SK-N-SH (cell line): Measurements from ENCODE around the gene NFKBIA. TPM values are rescaled to one million over a fixed set of nuclear protein-coding genes. Genes with fewer than 3 reads are reported as not detected.

Experiments
- CTCF ChIA-PET: fragments of 300-600, 350-600 bp; formaldehyde crosslinking; extraction: SDS; loops from one replicate; lab custom pipeline; 2021; lab: Yijun Ruan, JAX
- POLR2A ChIA-PET: fragments of 350-600 bp; sonication (Branson Sonifier 250); formaldehyde crosslinking; extraction: SDS; loops from one replicate; lab custom pipeline; 2020; ENCODE audit warnings: antibody characterized with exemption, inconsistent platforms; lab: Yijun Ruan, JAX
- DNase-seq: peaks from one replicate; pipeline ENCODE4 v3.0.0; 2012
- H2AFZ ChIP-seq: fragments of 200-600 bp; sonication (generic); 2 replicates; pipeline ENCODE4 v1.8.1; 2016; ENCODE audit warnings: antibody characterized with exemption, mild to moderate bottlenecking, low read depth
- H3F3A ChIP-seq: fragments of 200-600 bp; sonication (generic); replicated peaks from 2 replicates; pipeline ENCODE3; 2016; ENCODE audit warnings: antibody characterized with exemption, mild to moderate bottlenecking; ENCODE audit not compliant: insufficient read depth
- H3K27ac ChIP-seq, 2 experiments: fragments of 200-500 bp in 1 of 2; fragments of 200-600 bp in 1 of 2; sonication (Bioruptor generic) in 1 of 2; sonication (generic), shearing (Covaris generic) in 1 of 2; 2 replicates each; pipeline versions ENCODE4 v1.5.1 to v1.6.1; 2014 to 2016; ENCODE audit warnings: low read depth in 2 of 2, inconsistent platforms in 1 of 2, low read length in 1 of 2, mild to moderate bottlenecking in 1 of 2, mixed read lengths in 1 of 2
- H3K27me3 ChIP-seq: fragments of 200-600 bp; sonication (generic), shearing (Covaris generic); 2 replicates; pipeline ENCODE4 v1.6.1; 2016; ENCODE audit warnings: mixed run types; ENCODE audit not compliant: insufficient read depth
- H3K36me3 ChIP-seq, 2 experiments: fragments of 200-500 bp in 1 of 2; fragments of 200-600 bp in 1 of 2; sonication (Bioruptor generic) in 1 of 2; sonication (generic) in 1 of 2; replicated peaks in 1 of 2; 2 replicates each; pipeline versions ENCODE3 to v1.5.1; 2014 to 2016; ENCODE audit warnings: low read length in 1 of 2, mild to moderate bottlenecking in 1 of 2; ENCODE audit not compliant: insufficient read depth in 2 of 2, control insufficient read depth in 1 of 2
- H3K4me1 ChIP-seq, 2 experiments: fragments of 200-500 bp in 1 of 2; fragments of 200-600 bp in 1 of 2; sonication (Bioruptor generic) in 1 of 2; sonication (generic), shearing (Covaris generic) in 1 of 2; 2 replicates each; pipeline versions ENCODE4 v1.5.1 to v1.6.1; 2014 to 2016; ENCODE audit warnings: low read depth in 1 of 2, low read length in 1 of 2, mixed run types in 1 of 2; ENCODE audit not compliant: insufficient read depth in 2 of 2, control insufficient read depth in 1 of 2
- H3K4me2 ChIP-seq: fragments of 200-600 bp; sonication (generic), shearing (Covaris generic); 2 replicates; pipeline ENCODE4 v1.6.1; 2017; ENCODE audit warnings: mixed run types
- H3K4me3 ChIP-seq, 2 experiments: fragments of 200-500 bp in 1 of 2; fragments of 200-600 bp in 1 of 2; sonication (Bioruptor generic) in 1 of 2; sonication (generic), shearing (Covaris generic) in 1 of 2; 2 replicates each; pipeline versions ENCODE4 v1.5.1 to v1.8.1; 2014 to 2016; ENCODE audit warnings: low read depth in 2 of 2, inconsistent platforms in 1 of 2, low read length in 1 of 2, mild to moderate bottlenecking in 1 of 2, mixed read lengths in 1 of 2, moderate library complexity in 1 of 2
- H3K79me2 ChIP-seq: fragments of 200-600 bp; sonication (generic); 2 replicates; pipeline ENCODE4 v1.8.1; 2017; ENCODE audit warnings: mild to moderate bottlenecking; ENCODE audit not compliant: insufficient read depth
- H3K9ac ChIP-seq: fragments of 200-600 bp; sonication (generic); 2 replicates; pipeline ENCODE4 v1.6.1; 2017; ENCODE audit warnings: mixed run types
- H3K9me2 ChIP-seq: fragments of 200-600 bp; sonication (generic); 2 replicates; pipeline ENCODE4 v1.6.1; 2017; ENCODE audit warnings: mixed run types
- H3K9me3 ChIP-seq: fragments of 200-600 bp; sonication (generic); 2 replicates; pipeline ENCODE4 v1.6.1; 2017; ENCODE audit warnings: mixed run types, mild to moderate bottlenecking, moderate library complexity
- H4K20me1 ChIP-seq: fragments of 200-600 bp; sonication (generic); 2 replicates; pipeline ENCODE4 v1.6.1; 2017; ENCODE audit warnings: mild to moderate bottlenecking, mixed run types; ENCODE audit not compliant: insufficient read depth
- CHD2 ChIP-seq: fragments of 150-350 bp; IDR thresholded peaks from 2 replicates; pipeline ENCODE4 v1.6.1; 2018; ENCODE audit warnings: low read length; ENCODE audit not compliant: partially characterized antibody
- CTCF ChIP-seq: fragments of 200-600 bp; sonication (generic); IDR thresholded peaks from 2 replicates; pipeline ENCODE4 v1.6.1; 2017; ENCODE audit warnings: antibody characterized with exemption, mild to moderate bottlenecking, moderate library complexity
- ELF1 ChIP-seq: IDR thresholded peaks from 2 replicates; pipeline ENCODE4 v1.4.0; 2012
- EP300 ChIP-seq, 2 experiments: IDR thresholded peaks; 2 replicates each; pipeline versions ENCODE4 v1.4.0 to v1.6.1; 2012; ENCODE audit warnings: borderline replicate concordance in 1 of 2, low read depth in 1 of 2, low read length in 1 of 2
- FOSL2 ChIP-seq: IDR thresholded peaks from 2 replicates; pipeline ENCODE4 v1.4.0; 2012; ENCODE audit warnings: low read depth, mild to moderate bottlenecking, moderate library complexity, borderline replicate concordance
- GABPA ChIP-seq: IDR thresholded peaks from 2 replicates; pipeline ENCODE4 v1.4.0; 2012; ENCODE audit warnings: low read depth, mild to moderate bottlenecking
- IRF3 ChIP-seq: fragments of 150-350 bp; IDR thresholded peaks from 2 replicates; pipeline ENCODE4 v1.6.1; 2016; ENCODE audit warnings: mild to moderate bottlenecking, low read depth, low read length
- JUND ChIP-seq: IDR thresholded peaks from 2 replicates; pipeline ENCODE4 v1.4.0; 2012
- MAX ChIP-seq: IDR thresholded peaks from 2 replicates; pipeline ENCODE4 v1.4.0; 2012; ENCODE audit warnings: low read depth
- NFIC ChIP-seq: IDR thresholded peaks from 2 replicates; pipeline ENCODE4 v1.4.0; 2012; ENCODE audit warnings: borderline replicate concordance
- PBX3 ChIP-seq: IDR thresholded peaks from 2 replicates; pipeline ENCODE4; 2012
- POLR2AphosphoS5 ChIP-seq: IDR thresholded peaks from 2 replicates; pipeline ENCODE4 v1.6.1; 2012; ENCODE audit warnings: low read depth, low read length
- RCOR1 ChIP-seq: fragments of 150-350 bp; IDR thresholded peaks from 2 replicates; pipeline ENCODE4 v1.6.1; 2017; ENCODE audit warnings: antibody characterized with exemption, low read length
- REST ChIP-seq: IDR thresholded peaks from 2 replicates; pipeline ENCODE4 v1.6.1; 2012; ENCODE audit warnings: mild to moderate bottlenecking, low read depth, low read length, moderate library complexity
- RXRA ChIP-seq: IDR thresholded peaks from 2 replicates; pipeline ENCODE4 v1.4.0; 2012; ENCODE audit warnings: low read depth, mild to moderate bottlenecking, borderline replicate concordance
- SMC3 ChIP-seq: IDR thresholded peaks from 2 replicates; pipeline ENCODE4 v1.6.1; 2012; ENCODE audit warnings: low read depth, low read length, improper control_type of control experiment
- TAF1 ChIP-seq: IDR thresholded peaks from 2 replicates; pipeline ENCODE4 v1.6.1; 2012; ENCODE audit warnings: low read depth, mild to moderate bottlenecking, low read length, moderate library complexity, borderline replicate concordance
- TCF12 ChIP-seq: IDR thresholded peaks from 2 replicates; pipeline ENCODE4 v1.4.0; 2012
- YY1 ChIP-seq: IDR thresholded peaks from 2 replicates; pipeline ENCODE4 v1.4.0; 2012; ENCODE audit warnings: low read depth, mild to moderate bottlenecking
- ZBTB33 ChIP-seq: IDR thresholded peaks from 2 replicates; pipeline ENCODE4 v1.4.0; 2012; ENCODE audit warnings: low read depth, borderline replicate concordance
- WGBS: methylation state at CpG from one replicate; pipeline ENCODE4 v1.1.6; 2017; ENCODE audit warnings: low lambda C conversion rate; 5-methylcytosine and 5-hydroxymethylcytosine counted together
- polyA plus RNA-seq, 3 experiments: library from polyadenylated mRNA; depleted of rRNA; stranded (reverse); fragments of >200 nt; gene quantifications; 2 replicates each; pipeline ENCODE4 v1.2.3, GENCODE V29; 2012

Gene NFKBIA
- polyA plus RNA-seq, 1 of the 3 experiments (the other 2 are of a cell fraction), result 56.7 TPM

GRCh38 chr14:35362911-35363374 is 41.6 kb downstream of the NFKBIA start (continued):
- TF ChIP-seq IRF3 (no peak), JUND (no peak), FOSL2 (no peak), YY1 (no peak), RXRA (no peak)

- H3K36me3 ChIP-seq, result no peaks in the 10 kb centered on the region
- H3K4me1 ChIP-seq, result peaks cover 0 to 17% of the 10 kb centered on the region in 2 experiments; a peak in 2 of 4 replicates
- WGBS, result 74% methylated on average over 3 of the region's 3 CpGs
- ChIA-PET CTCF (interaction anchor here (0.7 kb wide), 1 partner anchor 1191 kb away, joined by 3 read pairs; no protein-coding TSS in a partner anchor), POLR2A (no interaction called here)
- H3K27ac ChIP-seq, result no peak overlapping the region
- no peaks in the 10 kb centered on the region for H3K9me3 ChIP-seq
- no peak overlapping the region for H3K4me3 ChIP-seq
- H3K9ac ChIP-seq, result no peak overlapping the region
- no peaks in the 10 kb centered on the region for H3K9me2 ChIP-seq
- H3K79me2 ChIP-seq, result no peaks in the 10 kb centered on the region
- no peak overlapping the region for H2AFZ ChIP-seq
- no peak for DNase-seq
- TF ChIP-seq CHD2, result no peak
- no peak for TF ChIP-seq MAX
- TF ChIP-seq CTCF, result no peak
- TF ChIP-seq POLR2AphosphoS5, result no peak
- TF ChIP-seq ZBTB33, result no peak
- TF ChIP-seq REST, result no peak
- TF ChIP-seq NFIC, result no peak
- no peak for TF ChIP-seq GABPA
- TF ChIP-seq RXRA, result no peak
- no peak for TF ChIP-seq JUND
- TF ChIP-seq ELF1, result no peak
- no peak for TF ChIP-seq EP300 (IDR thresholded peaks at IDR 0.05; ENCODE audit: borderline replicate concordance in 1 of 2, low read depth in 1 of 2, low read length in 1 of 2)
- TF ChIP-seq RCOR1, result no peak
- no peak for TF ChIP-seq IRF3
- no peak for TF ChIP-seq TCF12
- TF ChIP-seq SMC3, result no peak
- TF ChIP-seq PBX3, result no peak
- TF ChIP-seq TAF1, result no peak
- H3K27me3 ChIP-seq, result no peaks in the 10 kb centered on the region
- no peak overlapping the region for H3K4me2 ChIP-seq
- no peaks in the 10 kb centered on the region for H4K20me1 ChIP-seq
- H3F3A ChIP-seq, result peaks cover 6% of the 10 kb centered on the region
Measured at GRCh38 chr14:35362450-35362849, 42.1 kb downstream of the NFKBIA start.
